Brain microvascular endothelial cell (primary cell): ENCODE data around the gene DOCK3.

ENCODE experiments used
- DNase-seq: peaks from one replicate; pipeline ENCODE4 v3.0.0-alpha.2; 2020
- H3K27ac ChIP-seq: fragments of 250-450 bp; sonication (Bioruptor Pico); 2 replicates; pipeline ENCODE4 v1.5.1; 2020; ENCODE audit warnings: mild to moderate bottlenecking, moderate library complexity
- H3K27me3 ChIP-seq: fragments of 250-450 bp; sonication (Bioruptor Pico); replicated peaks from 2 replicates; pipeline ENCODE4 v1.5.1; 2020; ENCODE audit warnings: mild to moderate bottlenecking
- H3K36me3 ChIP-seq: fragments of 250-450 bp; sonication (Bioruptor Pico); replicated peaks from 2 replicates; pipeline ENCODE4 v1.5.1; 2020; ENCODE audit warnings: mild to moderate bottlenecking
- H3K4me3 ChIP-seq: 2 replicates; pipeline ENCODE4 v1.5.1; 2011; ENCODE audit warnings: low read depth, mild to moderate bottlenecking, control low read depth, low read length, moderate library complexity
- in situ Hi-C: cut with HindIII; loops from 2 replicates; pipeline ENCODE4 v1.10.0; 2017; ENCODE audit warnings: low sequenced_read_pairs, low pct_ligation_motif_present
- TF ChIP-seq, protein P1 (sequence below): IDR thresholded peaks from 2 replicates; pipeline ENCODE4 v1.5.1; 2011; ENCODE audit warnings: low read depth, mild to moderate bottlenecking, moderate library complexity, low read length, control low read depth, inconsistent platforms; ENCODE audit errors: missing control alignments

DOCK3 gene

DNA sequence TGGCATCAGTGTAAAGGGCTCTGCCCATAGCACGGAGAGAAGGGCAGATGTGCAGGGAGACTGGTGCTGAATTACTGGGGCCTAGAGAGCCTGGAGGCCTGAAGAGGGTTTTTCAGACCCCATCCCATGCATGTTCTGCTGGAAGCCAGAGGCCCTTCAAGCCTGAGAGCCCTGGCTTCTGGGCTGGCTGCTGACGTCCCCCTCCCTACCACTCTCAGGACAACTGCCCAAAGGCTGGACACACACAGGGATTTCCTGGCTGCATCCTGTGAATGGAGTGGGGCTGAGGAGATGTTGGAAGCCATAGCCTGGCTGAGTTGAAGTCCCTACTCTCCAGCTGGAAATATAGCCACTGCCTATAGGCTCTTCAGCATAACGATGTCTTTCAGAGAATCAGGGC, 16.9 kb upstream of the DOCK3 start:
- Histone ChIP-seq H3K36me3 (no peaks in the 10 kb centered on the region), H3K4me3 (no peak overlapping the region), H3K27ac (no peak overlapping the region), H3K27me3 (no peaks in the 10 kb centered on the region)
- DNase-seq = no peak
- TF ChIP-seq, protein P1, sequence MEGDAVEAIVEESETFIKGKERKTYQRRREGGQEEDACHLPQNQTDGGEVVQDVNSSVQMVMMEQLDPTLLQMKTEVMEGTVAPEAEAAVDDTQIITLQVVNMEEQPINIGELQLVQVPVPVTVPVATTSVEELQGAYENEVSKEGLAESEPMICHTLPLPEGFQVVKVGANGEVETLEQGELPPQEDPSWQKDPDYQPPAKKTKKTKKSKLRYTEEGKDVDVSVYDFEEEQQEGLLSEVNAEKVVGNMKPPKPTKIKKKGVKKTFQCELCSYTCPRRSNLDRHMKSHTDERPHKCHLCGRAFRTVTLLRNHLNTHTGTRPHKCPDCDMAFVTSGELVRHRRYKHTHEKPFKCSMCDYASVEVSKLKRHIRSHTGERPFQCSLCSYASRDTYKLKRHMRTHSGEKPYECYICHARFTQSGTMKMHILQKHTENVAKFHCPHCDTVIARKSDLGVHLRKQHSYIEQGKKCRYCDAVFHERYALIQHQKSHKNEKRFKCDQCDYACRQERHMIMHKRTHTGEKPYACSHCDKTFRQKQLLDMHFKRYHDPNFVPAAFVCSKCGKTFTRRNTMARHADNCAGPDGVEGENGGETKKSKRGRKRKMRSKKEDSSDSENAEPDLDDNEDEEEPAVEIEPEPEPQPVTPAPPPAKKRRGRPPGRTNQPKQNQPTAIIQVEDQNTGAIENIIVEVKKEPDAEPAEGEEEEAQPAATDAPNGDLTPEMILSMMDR = no peak
- in situ Hi-C loops = no loop called here

DNA sequence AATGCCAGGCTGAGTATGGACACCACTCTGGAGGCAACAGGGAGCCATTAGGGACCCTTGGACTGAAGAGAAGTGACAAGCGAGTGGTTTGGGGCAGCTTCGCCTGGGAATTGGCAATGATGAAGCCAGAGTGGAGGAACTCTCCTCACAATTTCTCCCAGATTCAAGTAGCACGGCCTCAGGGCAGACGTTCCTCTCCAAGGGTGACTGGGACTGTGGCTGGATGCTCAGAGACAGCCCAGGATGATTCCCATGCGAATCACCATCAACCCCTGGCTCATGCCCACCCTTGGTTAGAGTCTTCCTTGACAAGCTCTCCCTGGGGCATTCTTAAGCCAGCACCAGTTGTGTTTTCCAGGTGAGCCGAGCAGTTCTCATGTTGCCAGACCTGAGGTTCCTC, 16.3 kb upstream of the DOCK3 start:
- Histone ChIP-seq H3K27ac (no peak overlapping the region), H3K27me3 (no peaks in the 10 kb centered on the region), H3K4me3 (no peak overlapping the region), H3K36me3 (no peaks in the 10 kb centered on the region)
- TF ChIP-seq, protein P1 = no peak
- in situ Hi-C loops = no loop called here
- no peak for DNase-seq

DNA sequence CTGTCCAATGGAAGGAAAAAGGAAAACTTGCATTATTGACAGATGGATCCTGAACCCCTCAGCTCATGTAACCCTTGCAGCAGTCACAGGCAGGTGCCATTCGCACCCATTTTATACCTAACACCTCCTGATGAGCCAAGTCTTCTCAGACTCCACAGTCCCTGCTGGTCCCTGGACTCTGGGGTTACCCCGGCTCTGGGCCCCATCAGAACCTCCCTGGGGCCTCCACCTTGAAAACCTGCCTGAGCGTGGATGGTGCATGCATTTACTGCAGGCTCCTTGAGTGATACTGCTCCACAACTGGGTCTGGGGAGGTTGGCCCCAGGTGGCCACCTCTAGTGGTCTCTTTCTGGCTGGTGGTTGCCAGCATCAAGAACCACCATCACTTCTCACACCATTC, 15.9 kb upstream of the DOCK3 start:
- H3K4me3 ChIP-seq = no peak overlapping the region
- H3K27ac ChIP-seq = no peak overlapping the region
- TF ChIP-seq, protein P1 = no peak
- DNase-seq = no peak
- no peaks in the 10 kb centered on the region for H3K36me3 ChIP-seq
- H3K27me3 ChIP-seq = no peaks in the 10 kb centered on the region
- in situ Hi-C loops = no loop called here

DNA sequence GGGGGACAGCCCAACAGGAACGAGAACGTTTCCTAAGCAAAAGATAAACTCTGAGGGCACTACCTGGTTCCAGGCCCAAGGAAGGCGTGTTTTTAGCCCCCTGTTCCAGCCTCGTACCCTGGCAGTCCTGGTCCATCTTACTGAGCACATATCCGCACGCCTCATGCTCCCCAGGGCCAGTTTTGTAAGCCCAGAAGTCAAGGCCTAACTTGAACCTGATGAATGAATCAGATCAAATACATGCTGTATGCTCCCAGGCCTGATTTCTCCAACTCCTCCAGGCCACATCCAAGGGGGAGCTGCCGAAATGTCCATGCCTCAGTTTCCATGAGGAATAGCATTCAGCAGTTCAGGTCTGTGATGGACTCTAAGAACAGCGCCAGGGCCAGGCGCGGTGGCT, 14.3 kb upstream of the DOCK3 start:
- no peak overlapping the region for H3K27ac ChIP-seq
- H3K27me3 ChIP-seq = no peaks in the 10 kb centered on the region
- no peak for DNase-seq
- in situ Hi-C loops = no loop called here
- H3K4me3 ChIP-seq = no peak overlapping the region
- TF ChIP-seq, protein P1 = no peak
- H3K36me3 ChIP-seq = no peaks in the 10 kb centered on the region

DNA sequence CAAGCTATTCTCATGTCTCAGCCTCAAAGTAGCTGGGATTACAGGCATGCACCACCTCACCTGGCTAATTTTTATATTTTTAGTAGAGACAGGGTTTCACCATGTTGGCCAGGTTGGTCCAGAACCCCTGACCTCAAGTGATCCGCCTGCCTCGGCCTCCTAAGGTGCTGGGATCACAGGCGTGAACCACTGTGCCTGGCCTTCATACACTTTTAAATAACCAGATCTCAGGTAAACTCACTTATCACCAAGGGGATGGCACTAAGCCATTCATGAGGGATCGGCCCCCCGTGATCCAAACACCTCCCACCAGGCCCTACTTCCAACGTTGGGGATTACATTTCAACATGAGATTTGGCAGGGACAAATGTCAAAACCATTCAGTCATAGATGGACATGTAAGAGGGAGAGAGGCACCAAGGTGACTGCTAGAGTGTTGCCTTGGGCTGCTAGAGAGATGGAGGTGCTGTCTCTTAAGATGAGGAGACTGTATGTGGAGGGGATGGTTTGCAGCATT, 13.3 kb upstream of the DOCK3 start:
- no peak for DNase-seq
- TF ChIP-seq, protein P1 = no peak
- no peak overlapping the region for H3K4me3 ChIP-seq
- no peaks in the 10 kb centered on the region for H3K36me3 ChIP-seq
- in situ Hi-C loops = no loop called here
- H3K27me3 ChIP-seq = no peaks in the 10 kb centered on the region
- H3K27ac ChIP-seq = no peak overlapping the region

DNA sequence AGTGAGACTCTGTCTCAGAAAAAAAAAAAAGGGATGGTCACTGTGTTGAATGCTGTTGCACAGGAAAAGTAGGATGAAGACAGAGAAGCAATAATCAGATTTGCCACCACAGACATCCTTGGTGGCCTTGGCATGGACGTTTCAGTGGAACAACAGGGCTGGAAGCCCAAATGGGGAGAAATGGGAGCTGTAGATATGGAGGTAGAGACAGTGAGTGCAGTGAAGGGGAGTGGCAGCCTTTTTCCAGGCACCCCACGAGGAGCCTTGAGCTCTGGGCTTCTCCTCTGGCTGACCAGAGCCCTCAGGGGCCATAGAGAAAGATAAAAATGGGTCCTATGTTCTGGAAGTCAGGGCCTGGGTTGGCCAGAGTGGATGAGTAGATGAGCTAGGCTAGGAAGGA, 12.3 kb upstream of the DOCK3 start:
- H3K27ac ChIP-seq = no peak overlapping the region
- no peaks in the 10 kb centered on the region for H3K36me3 ChIP-seq
- in situ Hi-C loops = no loop called here
- TF ChIP-seq, protein P1 = no peak
- no peaks in the 10 kb centered on the region for H3K27me3 ChIP-seq
- no peak overlapping the region for H3K4me3 ChIP-seq
- no peak for DNase-seq
